IMR-90 (cell line): ENCODE measurements around the gene ARHGEF7. TPM values are rescaled to one million over a fixed set of nuclear protein-coding genes. Genes with fewer than 3 reads are reported as not detected.

Experiments used
- ATAC-seq: fragments of 200-7000 bp; cut with Tn5 transposase; 2 replicates; pipeline ENCODE4 v1.9.1; 2020; ENCODE audit warnings: low read depth, mild to moderate bottlenecking, moderate library complexity
- BruUV-seq: library from RNA; stranded (reverse); fragments of 400-500 nt; replicated peaks from 2 replicates; lab custom pipeline; 2021; lab: Mats Ljungman, UMichigan
- CTCF ChIA-PET: fragments of 300-600 bp; formaldehyde crosslinking; extraction: SDS; loops from one replicate; lab custom pipeline; 2021; ENCODE audit warnings: antibody characterized with exemption; lab: Yijun Ruan, JAX
- POLR2A ChIA-PET: fragments of 300-600 bp; sonication (Branson Sonifier 250); formaldehyde crosslinking; loops from one replicate; lab custom pipeline; 2022; ENCODE audit warnings: antibody characterized with exemption; ENCODE audit not compliant: unreplicated experiment; lab: Charles Lee
- DNase-seq: peaks from one replicate; pipeline ENCODE4 v3.0.0; 2013
- H2AFZ ChIP-seq: replicated peaks from 2 replicates; pipeline ENCODE3; 2013; ENCODE audit warnings: low read length, mild to moderate bottlenecking; ENCODE audit not compliant: poor library complexity
- H2AK5ac ChIP-seq: 2 replicates; pipeline ENCODE4 v1.6.1; 2013; ENCODE audit warnings: low read depth, low read length, inconsistent platforms
- H2AK9ac ChIP-seq: replicated peaks from 2 replicates; pipeline ENCODE3; 2013; ENCODE audit warnings: mild to moderate bottlenecking, low read depth, low read length, moderate library complexity; ENCODE audit not compliant: poor library complexity
- H2BK120ac ChIP-seq: 2 replicates; pipeline ENCODE4 v1.6.1; 2013; ENCODE audit warnings: low read depth, low read length, inconsistent platforms
- H2BK15ac ChIP-seq: 3 replicates; pipeline ENCODE4 v1.6.1; 2013; ENCODE audit warnings: low read depth, low read length, inconsistent platforms
- H2BK20ac ChIP-seq: 2 replicates; pipeline ENCODE4 v1.6.1; 2013; ENCODE audit warnings: low read depth, mild to moderate bottlenecking, inconsistent platforms, low read length, moderate library complexity
- H2BK5ac ChIP-seq: 2 replicates; pipeline ENCODE4 v1.6.1; 2013; ENCODE audit warnings: mild to moderate bottlenecking, low read depth, low read length, inconsistent platforms; ENCODE audit not compliant: poor library complexity, severe bottlenecking
- H3K14ac ChIP-seq: replicated peaks from 2 replicates; pipeline ENCODE4 v1.6.1; 2013; ENCODE audit warnings: low read depth, low read length, inconsistent platforms
- H3K18ac ChIP-seq: 2 replicates; pipeline ENCODE4 v1.6.1; 2013; ENCODE audit warnings: low read depth, low read length, control low read depth
- H3K23ac ChIP-seq: 2 replicates; pipeline ENCODE4 v1.6.1; 2013; ENCODE audit warnings: low read depth, low read length, inconsistent platforms
- H3K27ac ChIP-seq: 2 replicates; pipeline ENCODE4 v1.5.1; 2013; ENCODE audit warnings: mild to moderate bottlenecking, control low read depth, low read length; ENCODE audit not compliant: insufficient read depth
- H3K27me3 ChIP-seq: 2 replicates; pipeline ENCODE4 v1.6.1; 2013; ENCODE audit warnings: low read length; ENCODE audit not compliant: control insufficient read depth, insufficient read depth
- H3K36me3 ChIP-seq: 2 replicates; pipeline ENCODE4 v1.6.1; 2013; ENCODE audit warnings: low read length, mixed read lengths; ENCODE audit not compliant: control insufficient read depth, insufficient read depth
- H3K4ac ChIP-seq: 2 replicates; pipeline ENCODE4 v1.6.1; 2013; ENCODE audit warnings: low read depth, low read length, inconsistent platforms
- H3K4me1 ChIP-seq: 2 replicates; pipeline ENCODE4 v1.6.1; 2013; ENCODE audit warnings: low read length, mixed read lengths; ENCODE audit not compliant: control insufficient read depth, insufficient read depth
- H3K4me2 ChIP-seq: 2 replicates; pipeline ENCODE4 v1.6.1; 2013; ENCODE audit warnings: low read depth, mild to moderate bottlenecking, control low read depth, low read length, moderate library complexity
- H3K4me3 ChIP-seq: 2 replicates; pipeline ENCODE4 v1.5.1; 2013; ENCODE audit warnings: low read depth, mild to moderate bottlenecking, control low read depth, low read length, moderate library complexity; ENCODE audit not compliant: insufficient read depth
- H3K56ac ChIP-seq: 2 replicates; pipeline ENCODE4 v1.6.1; 2013; ENCODE audit warnings: low read length, inconsistent platforms; ENCODE audit not compliant: insufficient read depth; ENCODE audit errors: extremely low read depth
- H3K79me1 ChIP-seq, 2 experiments: 2 replicates each; pipeline ENCODE4 v1.6.1; 2013; ENCODE audit warnings: low read length in 2 of 2, inconsistent platforms in 1 of 2, low read depth in 1 of 2
- H3K9ac ChIP-seq: 2 replicates; pipeline ENCODE4 v1.6.1; 2013; ENCODE audit warnings: low read depth, low read length, control low read depth
- H3K9me1 ChIP-seq: 2 replicates; pipeline ENCODE4 v1.6.1; 2013; ENCODE audit warnings: low read length, inconsistent platforms; ENCODE audit not compliant: insufficient read depth
- H3K9me3 ChIP-seq: 2 replicates; pipeline ENCODE4 v1.6.1; 2013; ENCODE audit warnings: low read length; ENCODE audit not compliant: control insufficient read depth, insufficient read depth
- H4K20me1 ChIP-seq: 2 replicates; pipeline ENCODE4 v1.6.1; 2013; ENCODE audit warnings: low read length, inconsistent platforms; ENCODE audit not compliant: insufficient read depth
- H4K5ac ChIP-seq: 2 replicates; pipeline ENCODE4 v1.6.1; 2013; ENCODE audit warnings: mild to moderate bottlenecking, low read depth, low read length, control low read depth
- H4K8ac ChIP-seq, 2 experiments: 2 replicates each; pipeline ENCODE4 v1.6.1; 2013; ENCODE audit warnings: low read depth in 2 of 2, low read length in 2 of 2, control low read depth in 1 of 2, inconsistent platforms in 1 of 2
- H4K91ac ChIP-seq: 2 replicates; pipeline ENCODE4 v1.6.1; 2013; ENCODE audit warnings: low read depth, low read length, inconsistent platforms; ENCODE audit not compliant: insufficient read depth
- BHLHE40 ChIP-seq: fragments of 150-350 bp; IDR thresholded peaks from 2 replicates; pipeline ENCODE4 v1.6.1; 2016; ENCODE audit warnings: mild to moderate bottlenecking, low read depth, low read length
- CEBPB ChIP-seq: IDR thresholded peaks from 2 replicates; pipeline ENCODE4 v1.6.1; 2012; ENCODE audit warnings: low read depth, low read length, improper control_type of control experiment
- CHD1 ChIP-seq: IDR thresholded peaks from 2 replicates; pipeline ENCODE4 v1.6.1; 2012; ENCODE audit warnings: low read depth, low read length, improper control_type of control experiment
- CTCF ChIP-seq: conservative IDR thresholded peaks from 2 replicates; pipeline ENCODE4 v1.5.1; 2012; ENCODE audit warnings: mild to moderate bottlenecking, low read depth, low read length, improper control_type of control experiment
- ELK1 ChIP-seq: fragments of 150-350 bp; IDR thresholded peaks from 2 replicates; pipeline ENCODE4 v1.6.1; 2016; ENCODE audit warnings: low read depth, mild to moderate bottlenecking, low read length, moderate library complexity, borderline replicate concordance
- MAFK ChIP-seq: IDR thresholded peaks from 2 replicates; pipeline ENCODE4 v1.6.1; 2012; ENCODE audit warnings: low read depth, low read length, improper control_type of control experiment
- MAZ ChIP-seq: IDR thresholded peaks from 2 replicates; pipeline ENCODE4 v1.6.1; 2012; ENCODE audit warnings: low read depth, mild to moderate bottlenecking, low read length, improper control_type of control experiment, moderate library complexity, borderline replicate concordance
- MXI1 ChIP-seq: IDR thresholded peaks from 2 replicates; pipeline ENCODE4 v1.6.1; 2012; ENCODE audit warnings: low read depth, mild to moderate bottlenecking, low read length, moderate library complexity, borderline replicate concordance
- NFE2L2 ChIP-seq: fragments of 150-350 bp; IDR thresholded peaks from 2 replicates; pipeline ENCODE4 v1.6.1; 2016; ENCODE audit warnings: low read depth, mild to moderate bottlenecking, low read length
- POLR2A ChIP-seq: IDR thresholded peaks from 2 replicates; pipeline ENCODE4 v1.6.1; 2012; ENCODE audit warnings: mild to moderate bottlenecking, low read depth, low read length
- RAD21 ChIP-seq: IDR thresholded peaks from 2 replicates; pipeline ENCODE4 v1.6.1; 2012; ENCODE audit warnings: low read length, improper control_type of control experiment
- RCOR1 ChIP-seq: IDR thresholded peaks from 2 replicates; pipeline ENCODE4 v1.6.1; 2012; ENCODE audit warnings: mild to moderate bottlenecking, low read length, improper control_type of control experiment; ENCODE audit not compliant: insufficient replicate concordance
- RFX5 ChIP-seq: IDR thresholded peaks from 2 replicates; pipeline ENCODE4 v1.8.0; 2012; ENCODE audit warnings: low read depth, mild to moderate bottlenecking, low read length, moderate library complexity
- SMC3 ChIP-seq: fragments of 150-350 bp; IDR thresholded peaks from 2 replicates; pipeline ENCODE4 v1.6.1; 2016; ENCODE audit warnings: low read depth, mild to moderate bottlenecking, antibody characterized with exemption, low read length, moderate library complexity
- USF2 ChIP-seq: fragments of 150-350 bp; IDR thresholded peaks from 2 replicates; pipeline ENCODE4 v1.6.1; 2017; ENCODE audit warnings: mild to moderate bottlenecking, antibody characterized with exemption, low read length, low read depth
- WGBS, 2 experiments: methylation state at CpG; one replicate each; pipeline versions ENCODE4 v1.1.5 to v1.1.7; 2013; ENCODE audit warnings: missing lambda C conversion rate in 2 of 2; ENCODE audit not compliant: insufficient read length in 1 of 2; ENCODE audit errors: extremely low coverage in 2 of 2; 5-methylcytosine and 5-hydroxymethylcytosine counted together
- dilution Hi-C: fragments of 300-500 bp; cut with HindIII; formaldehyde crosslinking; loops from one replicate; pipeline ENCODE4 v1.14.3; 2018; ENCODE audit warnings: low sequenced_read_pairs; ENCODE audit not compliant: unreplicated experiment
- in situ Hi-C: fragments of 300-500 bp; cut with MboI; formaldehyde crosslinking; loops from 3 replicates; pipeline ENCODE4 v1.14.3; 2019; ENCODE audit warnings: low sequenced_read_pairs, inconsistent platforms, mixed read lengths
- intact Hi-C: fragments of 100-400 bp; cut with micrococcal nuclease; formaldehyde crosslinking; loops from 2 replicates; pipeline ENCODE4 v1.10.0; 2022
- polyA plus RNA-seq, 3 experiments: library from polyadenylated mRNA; depleted of rRNA; stranded (reverse); fragments of >200 nt; gene quantifications; 2 replicates each; pipeline ENCODE4 v1.2.3, GENCODE V29; 2012; ENCODE audit warnings: low replicate concordance in 1 of 3
- total RNA-seq: library from RNA; depleted of rRNA; stranded (reverse); fragments of >200 nt; gene quantifications from 2 replicates; pipeline ENCODE4 v1.2.3, GENCODE V29; 2012

ARHGEF7 gene
- total and polyA plus RNA-seq, 2 of the 4 experiments (the other 2 are of a cell fraction): 32.9 to 59.0 TPM

- in situ Hi-C loops: no loop called here
- peaks cover 11% of the 10 kb centered on the region for H3K4me1 ChIP-seq
- BruUV-seq: no TSS peak
- H2AFZ ChIP-seq: no peak overlapping the region
- H4K5ac ChIP-seq: no peak overlapping the region
- POLR2A ChIA-PET: no interaction called here
- no peak overlapping the region for H3K14ac ChIP-seq
- TF ChIP-seq USF2 (no peak), RAD21 (no peak), MXI1 (no peak), RCOR1 (no peak), CHD1 (no peak), CTCF (no peak), MAZ (no peak), RFX5 (no peak), CEBPB (no peak), POLR2A (no peak), ELK1 (no peak), NFE2L2 (no peak), BHLHE40 (no peak), SMC3 (no peak), MAFK (no peak)
- H4K20me1 ChIP-seq: peaks cover 10% of the 10 kb centered on the region
- no peak overlapping the region for H2AK9ac ChIP-seq
- H3K9ac ChIP-seq: no peak overlapping the region
- no peak overlapping the region for H3K4me3 ChIP-seq
- H3K27me3 ChIP-seq: no peaks in the 10 kb centered on the region
- H3K9me3 ChIP-seq: no peaks in the 10 kb centered on the region
- H3K56ac ChIP-seq: no peak overlapping the region
- H3K18ac ChIP-seq: no peak overlapping the region
- no peak overlapping the region for H3K27ac ChIP-seq
- peaks cover 21% of the 10 kb centered on the region; the same call in 1 of the 2 replicates for H3K9me1 ChIP-seq
- peaks cover 28 to 64% of the 10 kb centered on the region in 2 experiments for H3K79me1 ChIP-seq
- CTCF ChIA-PET: interaction anchor here (1.4 kb wide), 1 partner anchor 8 kb away, joined by 4 read pairs; no protein-coding TSS in a partner anchor
- no peak overlapping the region for H2BK20ac ChIP-seq
- WGBS, 2 experiments: no CpG with 5 or more reads among the region's 3 CpGs
- H2BK120ac ChIP-seq: no peak overlapping the region
- no peak overlapping the region for H3K4me2 ChIP-seq
- H2BK15ac ChIP-seq: no peak overlapping the region
- DNase-seq: no peak
- dilution Hi-C loops: no loop called here
- 0 out of 2 replicates have a peak overlapping the region, but pooled peaks have one; percentile 16 for H3K23ac ChIP-seq
- H3K4ac ChIP-seq: no peak overlapping the region
- H4K8ac ChIP-seq: no peak overlapping the region
- no peak overlapping the region for H2AK5ac ChIP-seq
- peaks cover 28% of the 10 kb centered on the region for H3K36me3 ChIP-seq
- no peak overlapping the region for H2BK5ac ChIP-seq
- H4K91ac ChIP-seq: no peak overlapping the region
- intact Hi-C loops: no loop called here
- no peak for ATAC-seq
These were observed 133.7 kb downstream of the ARHGEF7 start for GRCh38 chr13:111248822-111249221.
